Neuronal stem cell (in vitro differentiated cells): ENCODE measurements around the gene REN.
A peak's percentile ranks its signal among the peaks of the same experiment; 100 is the strongest.

ENCODE experiments used
- DNase-seq: peaks from one replicate; pipeline ENCODE4 v3.0.0-alpha.2; 2013; ENCODE audit warnings: low spot score
- H2AFZ ChIP-seq: one replicate; pipeline ENCODE4 v1.6.1; 2013; ENCODE audit warnings: mild to moderate bottlenecking, low read length, inconsistent platforms
- H2AK5ac ChIP-seq: 2 replicates; pipeline ENCODE4 v1.6.1; 2013; ENCODE audit warnings: low read depth, mild to moderate bottlenecking, inconsistent platforms, low read length, moderate library complexity, mixed read lengths
- H2BK120ac ChIP-seq: 2 replicates; pipeline ENCODE4 v1.6.1; 2013; ENCODE audit warnings: low read depth, mild to moderate bottlenecking, inconsistent platforms, low read length, moderate library complexity, mixed read lengths
- H2BK12ac ChIP-seq: one replicate; pipeline ENCODE4 v1.6.1; 2013; ENCODE audit warnings: low read length, inconsistent platforms
- H2BK15ac ChIP-seq: 2 replicates; pipeline ENCODE4 v1.6.1; 2013; ENCODE audit warnings: mild to moderate bottlenecking, low read length, inconsistent platforms, mixed read lengths
- H2BK5ac ChIP-seq: one replicate; pipeline ENCODE4 v1.6.1; 2013; ENCODE audit warnings: inconsistent platforms, mild to moderate bottlenecking, low read length, moderate library complexity
- H3K14ac ChIP-seq: one replicate; pipeline ENCODE4 v1.6.1; 2013; ENCODE audit warnings: low read length, inconsistent platforms
- H3K18ac ChIP-seq: 2 replicates; pipeline ENCODE4 v1.6.1; 2013; ENCODE audit warnings: low read length, inconsistent platforms
- H3K23ac ChIP-seq: 2 replicates; pipeline ENCODE4 v1.6.1; 2013; ENCODE audit warnings: low read depth, mild to moderate bottlenecking, mixed read lengths, low read length, inconsistent platforms; ENCODE audit not compliant: poor library complexity
- H3K27ac ChIP-seq: replicated peaks from 3 replicates; pipeline ENCODE4 v1.5.1; 2013; ENCODE audit warnings: low read length, inconsistent platforms
- H3K27me3 ChIP-seq, 3 experiments: 2 replicates each; pipeline ENCODE4 v1.6.1; 2013; ENCODE audit warnings: low read length in 3 of 3, mild to moderate bottlenecking in 2 of 3, inconsistent platforms in 1 of 3, low read depth in 1 of 3, mixed read lengths in 1 of 3, moderate library complexity in 1 of 3; ENCODE audit not compliant: control insufficient read depth in 3 of 3, insufficient read depth in 3 of 3
- H3K36me3 ChIP-seq, 2 donors: replicated peaks in 1 of 2; 2 replicates each; pipeline ENCODE4 v1.6.1; 2013; ENCODE audit warnings: low read length in 2 of 2; ENCODE audit not compliant: control insufficient read depth in 2 of 2, insufficient read depth in 2 of 2
- H3K4ac ChIP-seq: 2 replicates; pipeline ENCODE4 v1.6.1; 2013; ENCODE audit warnings: inconsistent platforms, mild to moderate bottlenecking, low read length, moderate library complexity
- H3K4me1 ChIP-seq, 2 donors: 1 replicate in 1 of 2; 2 replicates in 1 of 2; pipeline ENCODE4 v1.6.1; 2013; ENCODE audit warnings: low read length in 2 of 2, low read depth in 1 of 2; ENCODE audit not compliant: control insufficient read depth in 2 of 2, insufficient read depth in 1 of 2
- H3K4me2 ChIP-seq: one replicate; pipeline ENCODE4 v1.6.1; 2013; ENCODE audit warnings: mild to moderate bottlenecking, low read length, inconsistent platforms; ENCODE audit not compliant: insufficient read depth, poor library complexity, severe bottlenecking
- H3K4me3 ChIP-seq, 2 donors: 2 replicates each; pipeline ENCODE4 v1.5.1; 2013; ENCODE audit warnings: low read length in 2 of 2, mild to moderate bottlenecking in 2 of 2, inconsistent platforms in 1 of 2, moderate library complexity in 1 of 2
- H3K79me1 ChIP-seq: one replicate; pipeline ENCODE4 v1.6.1; 2013; ENCODE audit warnings: low read depth, mild to moderate bottlenecking, inconsistent platforms, low read length, moderate library complexity
- H3K9ac ChIP-seq: one replicate; pipeline ENCODE4 v1.6.1; 2013; ENCODE audit warnings: mild to moderate bottlenecking, low read depth, low read length, inconsistent platforms; ENCODE audit not compliant: poor library complexity
- H3K9me3 ChIP-seq, 2 donors: replicated peaks in 1 of 2; 2 replicates each; pipeline versions ENCODE3 to v1.6.1; 2013; ENCODE audit warnings: low read length in 2 of 2, mild to moderate bottlenecking in 2 of 2, inconsistent platforms in 1 of 2, low read depth in 1 of 2, mixed read lengths in 1 of 2, moderate library complexity in 1 of 2; ENCODE audit not compliant: control insufficient read depth in 2 of 2, insufficient read depth in 1 of 2
- H4K8ac ChIP-seq: one replicate; pipeline ENCODE4 v1.6.1; 2013; ENCODE audit warnings: low read depth, mild to moderate bottlenecking, inconsistent platforms, low read length, moderate library complexity
- H4K91ac ChIP-seq: one replicate; pipeline ENCODE4 v1.6.1; 2013; ENCODE audit warnings: low read length, low read depth, mild to moderate bottlenecking, inconsistent platforms; ENCODE audit not compliant: poor library complexity
- WGBS, 2 donors: extraction: QIAGEN DNeasy Blood & Tissue Kit; methylation state at CpG; one replicate each; pipeline ENCODE4 v1.1.7; 2013; ENCODE audit warnings: missing lambda C conversion rate in 2 of 2, mixed read lengths in 1 of 2; ENCODE audit not compliant: insufficient read length in 2 of 2, insufficient replicate concordance in 1 of 2; ENCODE audit errors: extremely low coverage in 2 of 2; 5-methylcytosine and 5-hydroxymethylcytosine counted together

Gene REN

GRCh38 chr1:204139088-204139487 lies 27.0 kb downstream of the REN start:
- H4K8ac ChIP-seq, result no peak overlapping the region
- H2AK5ac ChIP-seq, result no peak overlapping the region
- no CpG with 5 or more reads among the region's 2 CpGs for WGBS, 2 donors
- H3K36me3 ChIP-seq, result peaks cover 1 to 15% of the 10 kb centered on the region in 2 donors
- H3K14ac ChIP-seq, result no peak overlapping the region
- H2BK120ac ChIP-seq, result no peak overlapping the region
- no peak overlapping the region for H4K91ac ChIP-seq
- H3K27ac ChIP-seq, result no peak overlapping the region
- H3K27me3 ChIP-seq, result no peaks in the 10 kb centered on the region
- H3K79me1 ChIP-seq, result no peaks in the 10 kb centered on the region
- DNase-seq, result no peak
- no peak overlapping the region for H3K23ac ChIP-seq
- H3K9ac ChIP-seq, result no peak overlapping the region
- H3K4ac ChIP-seq, result no peak overlapping the region
- no peak overlapping the region for H2BK15ac ChIP-seq
- no peak overlapping the region for H3K4me2 ChIP-seq
- H3K9me3 ChIP-seq, result no peaks in the 10 kb centered on the region
- no peak overlapping the region for H3K4me3 ChIP-seq
- no peak overlapping the region for H2AFZ ChIP-seq
- H2BK5ac ChIP-seq, result no peak overlapping the region
- H3K4me1 ChIP-seq, result no peaks in the 10 kb centered on the region
- no peak overlapping the region for H2BK12ac ChIP-seq
- no peak overlapping the region for H3K18ac ChIP-seq

- Histone ChIP-seq H3K27ac (no peak overlapping the region), H3K23ac (no peak overlapping the region), H3K36me3 (peaks cover 1 to 25% of the 10 kb centered on the region in 2 donors), H4K91ac (no peak overlapping the region), H3K4me2 (no peak overlapping the region), H3K14ac (no peak overlapping the region), H3K4ac (no peak overlapping the region), H2AK5ac (no peak overlapping the region), H2BK120ac (no peak overlapping the region), H2AFZ (no peak overlapping the region), H2BK15ac (no peak overlapping the region), H2BK12ac (no peak overlapping the region), H3K9ac (no peak overlapping the region), H3K9me3 (no peaks in the 10 kb centered on the region), H3K27me3 (no peaks in the 10 kb centered on the region), H3K4me3 (no peak overlapping the region), H3K4me1 (no peaks in the 10 kb centered on the region), H3K79me1 (no peaks in the 10 kb centered on the region), H4K8ac (no peak overlapping the region), H2BK5ac (no peak overlapping the region), H3K18ac (no peak overlapping the region)
- DNase-seq, result no peak
- WGBS, 2 donors, result no CpG with 5 or more reads among the region's 2 CpGs
Measured at GRCh38 chr1:204136814-204137213, 29.3 kb downstream of the REN start.

GRCh38 chr1:204134103-204134502 lies 32.0 kb downstream of the REN start:
- no peak overlapping the region for H3K4me2 ChIP-seq
- no peak overlapping the region for H3K4ac ChIP-seq
- peaks cover 2% of the 10 kb centered on the region for H3K79me1 ChIP-seq
- H3K18ac ChIP-seq, result no peak overlapping the region
- H2BK120ac ChIP-seq, result no peak overlapping the region
- no peaks in the 10 kb centered on the region for H3K27me3 ChIP-seq
- H2BK5ac ChIP-seq, result peak overlapping the region; percentile 21
- peak overlapping the region; percentile 44 for H2AK5ac ChIP-seq
- no peak overlapping the region for H2BK12ac ChIP-seq
- H3K27ac ChIP-seq, result no peak overlapping the region
- no CpG with 5 or more reads among the region's 11 CpGs for WGBS, 2 donors
- H4K8ac ChIP-seq, result peak overlapping the region; percentile 29
- no peak overlapping the region for H4K91ac ChIP-seq
- peak overlapping the region; percentile 10 for H3K23ac ChIP-seq
- H3K9me3 ChIP-seq, result no peaks in the 10 kb centered on the region
- no peak for DNase-seq
- H3K36me3 ChIP-seq, result peaks cover 1 to 43% of the 10 kb centered on the region in 2 donors
- no peak overlapping the region for H3K14ac ChIP-seq
- no peak overlapping the region for H2BK15ac ChIP-seq
- no peak overlapping the region for H3K9ac ChIP-seq
- H3K4me3 ChIP-seq, result no peak overlapping the region
- no peak overlapping the region for H2AFZ ChIP-seq
- peaks cover 1 to 12% of the 10 kb centered on the region in 2 donors for H3K4me1 ChIP-seq

GRCh38 chr1:204132718-204133117 lies 33.4 kb downstream of the REN start:
- Histone ChIP-seq H3K4ac (no peak overlapping the region), H3K9ac (no peak overlapping the region), H4K8ac (no peak overlapping the region), H2AK5ac (no peak overlapping the region), H3K4me3 (no peak overlapping the region), H2AFZ (no peak overlapping the region), H3K36me3 (peaks cover 3 to 54% of the 10 kb centered on the region in 2 donors), H3K4me1 (peaks cover 3 to 12% of the 10 kb centered on the region in 2 donors), H3K4me2 (no peak overlapping the region), H3K27ac (no peak overlapping the region), H2BK15ac (no peak overlapping the region), H3K14ac (no peak overlapping the region), H2BK5ac (no peak overlapping the region), H3K27me3 (no peaks in the 10 kb centered on the region), H2BK12ac (no peak overlapping the region), H3K18ac (no peak overlapping the region), H3K9me3 (no peaks in the 10 kb centered on the region), H4K91ac (no peak overlapping the region), H2BK120ac (no peak overlapping the region), H3K23ac (no peak overlapping the region), H3K79me1 (peaks cover 4% of the 10 kb centered on the region)
- no peak for DNase-seq
- WGBS, 2 donors, result no CpG with 5 or more reads among the region's 6 CpGs
